ENCODE results near the gene ATP2C1.
A peak's percentile ranks its signal among the peaks of the same experiment; 100 is the strongest.

Gene ATP2C1

DNA sequence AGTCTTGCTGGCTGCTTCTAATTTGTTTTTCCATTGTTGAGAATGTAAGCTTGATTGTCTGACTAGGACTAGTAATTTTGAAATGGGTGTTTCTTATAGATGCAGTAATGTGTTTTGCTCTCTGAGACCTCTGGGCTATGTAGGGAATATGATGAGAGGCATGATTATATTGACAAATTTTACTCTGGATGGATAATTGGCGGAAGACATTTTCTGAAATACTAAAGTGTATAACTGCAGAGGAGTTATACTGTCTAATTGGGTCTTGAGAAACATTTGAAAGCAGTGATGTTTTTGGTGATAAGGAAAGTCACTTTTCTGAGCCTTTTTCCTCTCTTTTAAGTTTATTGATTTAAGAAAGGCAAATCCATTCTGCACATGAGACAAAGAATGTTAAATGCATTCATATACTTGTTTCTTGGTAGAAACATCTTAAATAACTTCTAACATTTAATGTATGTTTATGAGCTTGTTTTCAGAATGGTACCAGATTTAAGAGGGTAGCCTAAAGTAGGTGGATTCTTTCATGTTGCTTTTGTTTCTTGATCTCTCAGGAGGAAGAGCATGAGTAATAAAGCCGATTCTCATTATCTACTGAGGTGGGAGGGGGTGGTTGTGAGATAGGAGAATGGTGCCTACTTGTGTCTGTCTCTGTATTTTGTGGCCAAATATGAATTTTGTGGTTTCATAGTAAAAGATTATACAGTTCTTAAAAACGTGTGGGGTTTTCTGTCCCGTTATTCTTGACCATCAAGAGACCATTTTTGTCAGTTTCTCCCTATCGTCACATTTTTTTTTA, 2.0 kb downstream of the ATP2C1 start:
- no peak for DNase-seq

DNA sequence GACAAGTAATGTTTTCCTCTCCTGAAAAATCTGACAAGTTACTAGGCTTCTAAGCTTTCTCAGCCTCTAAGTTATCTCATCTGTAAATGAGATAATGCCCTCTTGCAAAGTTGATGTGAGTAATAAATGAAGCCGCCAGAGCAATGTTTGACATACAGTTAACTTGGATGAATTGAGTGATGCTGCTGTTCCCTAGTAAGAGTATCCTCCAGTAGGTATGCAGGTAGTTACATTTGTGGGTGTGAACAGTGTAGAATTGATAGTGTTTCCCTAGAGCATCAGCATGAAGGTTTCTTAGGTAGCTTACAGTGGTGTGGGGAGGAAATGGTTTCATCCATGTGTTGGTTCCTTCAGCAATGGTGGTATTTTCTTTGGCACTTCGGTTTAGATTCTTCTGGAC, 3.4 kb downstream of the ATP2C1 start:
- no peak for DNase-seq

DNA sequence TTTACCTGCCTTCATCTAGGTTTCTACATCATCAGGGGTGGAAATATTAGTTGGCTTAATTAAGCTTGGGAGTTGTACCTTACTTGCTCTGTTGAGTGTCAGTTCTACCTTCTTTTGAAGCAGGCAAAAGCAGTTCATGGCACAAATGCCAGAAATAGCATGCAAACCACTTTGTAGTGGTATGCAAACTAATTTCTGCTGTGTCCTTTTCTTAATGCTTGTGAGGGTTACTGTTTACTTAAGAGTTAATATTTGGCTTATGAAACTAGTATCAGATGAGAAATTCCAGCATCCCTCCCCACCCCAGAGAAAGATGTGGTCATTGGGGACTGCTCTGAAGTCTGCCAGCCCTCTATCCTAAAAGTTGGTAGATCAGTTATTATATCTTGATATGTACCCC, 7.1 kb downstream of the ATP2C1 start:
- DNase-seq, result no peak

DNA sequence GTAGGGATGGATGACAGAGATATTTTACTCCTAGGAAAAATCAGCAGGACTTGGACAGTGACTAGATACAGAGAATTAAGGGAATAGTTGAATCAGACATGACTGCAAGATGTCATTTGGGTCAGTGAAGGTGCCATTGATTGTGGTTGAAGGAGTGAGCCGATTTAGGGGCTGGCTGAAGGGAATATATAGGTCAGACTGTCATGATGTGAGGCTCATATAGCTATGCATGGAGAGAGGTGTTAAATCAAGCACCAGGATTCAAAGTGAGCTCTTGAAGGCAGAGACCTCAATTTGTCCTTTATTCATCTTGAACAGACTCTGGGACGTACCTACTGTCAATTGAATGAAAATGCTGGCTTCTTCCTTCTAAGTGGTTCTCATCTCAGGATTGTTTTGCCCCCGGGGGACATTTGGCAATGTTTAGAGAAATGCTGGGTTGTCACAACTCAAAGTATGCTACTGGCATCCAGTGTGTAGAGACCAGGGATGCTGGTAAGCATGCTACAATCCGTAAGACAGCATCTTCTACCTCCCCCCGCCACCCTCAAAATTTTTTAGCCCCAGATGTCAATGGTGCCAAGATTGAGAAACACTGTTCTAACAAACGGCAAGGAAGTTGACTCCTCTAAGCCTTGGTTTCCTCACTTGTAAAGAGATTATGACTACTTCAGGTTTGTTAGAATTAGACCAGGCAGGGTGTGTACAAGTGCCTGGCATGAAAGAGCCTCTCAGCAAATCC, 7.8 kb downstream of the ATP2C1 start:
- no peak for DNase-seq

DNA sequence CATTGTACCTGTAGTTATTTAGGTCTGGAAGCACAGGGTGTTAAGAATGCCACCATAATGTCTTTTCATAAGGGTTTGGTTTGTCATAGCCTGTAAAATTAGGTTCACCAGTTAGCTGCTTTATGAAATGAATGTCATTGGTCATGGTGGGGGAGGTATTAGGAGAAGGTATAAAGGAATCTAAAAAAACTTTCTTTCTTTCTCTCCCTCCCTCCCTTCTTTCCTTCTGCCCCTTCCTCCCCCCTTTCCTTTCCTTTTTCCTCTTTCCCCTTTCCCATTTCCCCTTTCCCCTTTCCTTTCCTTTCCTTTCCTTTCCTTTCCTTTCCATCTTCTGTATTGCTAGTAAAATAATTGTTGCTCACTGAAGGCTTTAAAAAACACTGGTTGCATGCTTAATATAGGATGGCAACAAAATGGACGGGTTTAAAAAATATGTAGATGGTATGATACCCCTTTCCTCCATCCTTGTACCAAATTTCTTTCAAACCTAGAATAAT, 9.6 kb downstream of the ATP2C1 start:
- DNase-seq, result no peak

DNA sequence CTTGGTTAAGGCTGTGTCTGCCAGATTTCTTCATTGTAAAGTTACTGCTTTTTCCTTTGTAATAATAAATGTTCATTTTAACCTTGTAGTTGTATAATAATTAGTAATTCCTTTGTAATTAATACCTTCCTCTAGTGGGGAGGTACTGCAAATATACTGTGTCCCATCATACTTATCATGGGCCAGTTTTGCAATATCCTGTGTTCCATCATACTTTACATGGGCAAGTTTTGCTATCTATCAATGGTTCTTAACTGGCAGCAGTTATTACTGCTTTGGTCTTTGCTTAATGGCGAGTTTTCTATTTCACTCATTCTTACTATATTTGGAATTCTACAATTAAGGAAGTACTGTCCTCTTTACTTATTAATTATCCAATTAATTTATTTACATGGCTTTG, 10.6 kb downstream of the ATP2C1 start:
- DNase-seq, result no peak

DNA sequence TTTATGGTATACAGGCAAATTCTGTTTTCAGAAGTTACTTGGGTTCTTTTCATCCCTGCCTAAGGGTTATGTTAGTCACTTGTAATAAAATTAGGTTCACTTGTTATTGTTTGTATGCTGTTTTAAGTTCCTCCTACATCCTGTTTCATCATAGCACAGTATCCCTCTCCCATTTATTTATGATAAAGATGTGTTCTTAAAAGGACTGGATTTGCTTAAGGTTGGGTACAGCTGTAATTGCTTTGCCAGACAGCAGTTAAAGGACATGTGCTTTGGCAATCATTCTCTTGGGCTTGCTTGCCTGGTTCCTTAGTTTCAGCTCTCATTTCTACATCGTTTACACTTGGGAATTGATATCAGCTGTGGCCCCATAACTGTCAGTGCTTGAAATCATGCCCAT, 11.7 kb downstream of the ATP2C1 start:
- no peak for DNase-seq

DNA sequence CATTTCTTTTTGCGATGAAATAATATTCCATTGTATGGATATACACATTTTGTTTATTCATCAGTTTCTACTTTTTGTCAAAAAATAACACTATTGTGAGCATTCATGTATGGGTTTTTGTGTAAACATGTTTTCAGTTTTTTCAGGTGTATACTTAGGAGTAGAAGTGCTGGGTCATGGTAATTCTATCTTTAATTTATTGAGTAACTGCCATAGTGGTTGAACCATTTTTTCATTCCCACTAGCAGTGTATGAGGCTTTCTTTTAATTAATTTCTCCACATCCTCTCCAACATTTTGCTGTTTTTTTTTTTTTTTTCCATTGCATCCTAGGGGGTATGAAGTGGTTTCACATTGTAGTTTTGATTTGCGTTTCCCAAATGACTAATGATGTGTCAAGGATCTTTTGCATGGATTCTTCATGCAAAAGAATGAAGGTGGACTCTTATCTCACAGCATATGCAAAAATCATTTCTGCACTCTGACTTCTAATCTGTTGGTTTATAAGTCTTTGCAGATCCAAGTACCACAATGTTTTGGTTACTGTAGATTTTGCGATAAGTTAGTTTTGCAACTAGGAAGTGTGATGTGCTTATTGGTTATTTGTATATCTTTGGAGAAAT, 12.6 kb downstream of the ATP2C1 start:
- peak; percentile 66 for DNase-seq

DNA sequence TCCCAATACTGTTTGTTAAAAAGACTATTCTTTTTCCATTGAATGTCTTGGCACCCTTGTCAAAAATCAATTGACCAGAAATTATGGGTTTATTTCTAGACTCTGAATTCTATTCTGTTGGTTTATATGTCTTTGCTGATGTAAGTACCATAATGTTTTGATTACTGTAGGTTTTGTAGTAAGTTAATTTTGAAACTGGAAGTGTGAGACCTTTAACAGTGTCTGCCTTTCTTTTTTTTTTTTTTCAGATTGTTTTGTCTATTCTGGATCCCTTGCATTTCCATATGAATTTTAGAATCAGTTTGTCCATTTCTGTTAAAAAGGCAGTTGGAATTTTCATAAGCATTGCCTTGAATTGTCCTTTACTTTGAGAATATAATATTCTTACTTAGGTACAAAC, 13.6 kb downstream of the ATP2C1 start:
- no peak for DNase-seq

DNA sequence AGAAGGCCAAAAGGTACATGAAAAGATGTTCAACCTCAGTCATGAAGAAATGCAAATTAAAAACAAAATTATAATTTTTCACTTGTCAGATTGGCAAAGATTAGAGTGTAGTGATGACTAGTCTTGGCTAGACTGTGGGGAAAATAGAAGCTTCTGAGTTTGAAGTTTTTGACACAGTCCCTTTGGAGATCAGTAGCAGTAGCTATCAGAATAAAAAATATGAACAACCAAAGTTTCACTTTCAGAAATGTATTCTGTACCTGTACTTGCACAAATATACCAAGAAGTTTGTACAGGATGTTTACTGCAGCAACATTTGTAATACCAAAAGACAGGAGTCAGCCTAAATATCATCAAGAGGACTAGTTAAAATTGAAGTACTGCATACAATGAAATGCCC, 14.1 kb downstream of the ATP2C1 start:
- no peak for DNase-seq

DNA sequence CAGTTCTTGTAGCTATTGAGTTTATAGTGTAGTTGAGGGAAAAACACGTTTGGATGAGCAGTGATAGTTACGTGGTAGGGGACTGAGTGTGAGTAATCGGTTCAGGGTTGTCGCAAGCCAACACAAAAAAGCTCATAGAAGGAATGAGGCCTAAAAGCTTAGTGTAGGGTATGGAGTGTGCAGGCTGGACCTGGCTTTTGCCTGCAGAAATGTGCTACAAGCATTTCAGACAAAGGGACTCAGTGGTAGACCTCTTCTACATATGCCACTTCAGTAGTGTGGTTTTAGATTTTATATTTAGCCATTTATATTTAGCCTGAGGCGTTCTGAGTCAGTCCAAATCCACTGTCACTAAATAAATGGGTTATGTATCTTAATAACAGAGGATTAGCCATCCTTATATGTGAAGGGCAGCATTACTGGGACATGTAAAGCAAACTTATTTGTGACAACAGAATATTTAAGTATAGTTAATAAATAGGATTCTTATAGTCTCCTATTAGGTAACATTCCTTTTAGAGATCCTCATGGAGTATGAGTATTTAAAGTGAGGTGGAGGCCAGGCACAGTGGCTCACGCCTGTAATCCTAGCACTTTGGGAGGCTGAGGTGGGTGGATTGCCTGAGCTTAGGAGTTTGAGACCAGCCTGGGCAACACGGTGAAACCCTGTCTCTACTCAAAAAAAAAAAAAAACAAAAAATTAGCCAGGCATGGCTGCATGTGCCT, 21.8 kb downstream of the ATP2C1 start:
- no peak for DNase-seq

DNA sequence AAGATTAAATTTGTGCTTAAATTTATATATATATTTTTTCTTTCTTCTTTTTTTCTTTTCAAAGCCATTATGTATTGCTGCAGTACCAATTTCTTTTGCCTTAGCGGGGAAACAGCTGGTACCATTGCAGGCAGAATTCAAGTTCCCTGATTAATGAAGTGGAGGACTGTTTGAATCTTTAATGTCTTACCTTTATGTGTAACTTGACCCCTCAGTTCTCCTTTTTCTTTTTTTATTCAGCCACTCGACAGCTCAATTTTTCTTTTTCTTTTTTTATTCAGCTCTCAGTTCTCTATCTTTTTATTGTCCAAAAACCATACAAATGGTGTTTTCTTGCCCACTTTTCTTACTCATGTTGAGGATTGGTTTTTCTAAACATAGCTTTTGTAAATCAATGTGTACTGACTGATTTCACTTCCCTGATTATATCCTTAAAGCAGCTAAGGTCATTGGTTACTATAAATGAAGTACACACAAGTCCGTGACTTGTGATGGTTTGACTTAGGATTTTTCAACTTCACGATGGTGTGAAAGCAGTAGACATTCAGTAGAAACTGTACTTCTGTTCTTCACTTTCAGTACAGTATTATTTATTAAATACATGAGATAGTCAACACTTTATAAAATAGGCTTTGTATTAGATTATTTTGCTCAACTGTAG, 22.8 kb downstream of the ATP2C1 start:
- DNase-seq, result no peak

DNA sequence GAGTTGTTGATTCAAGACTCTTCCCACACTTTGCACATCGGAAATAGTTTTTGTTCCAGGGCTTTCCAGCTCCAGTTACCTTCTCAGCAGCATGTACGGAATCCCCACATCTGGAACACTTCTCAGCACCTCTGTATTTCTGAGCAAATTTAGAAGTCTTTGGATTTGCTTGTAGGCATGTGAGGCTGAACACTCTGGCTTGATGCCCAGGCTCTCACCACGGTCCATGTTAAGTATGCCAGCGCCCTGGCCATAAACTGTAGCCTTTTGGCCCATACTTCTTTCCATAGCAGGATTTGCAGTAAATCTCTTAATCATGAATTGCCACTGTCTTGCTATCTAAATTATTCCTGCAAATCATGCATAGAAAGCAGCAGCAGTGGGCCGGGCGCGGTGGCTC, 24.4 kb downstream of the ATP2C1 start:
- DNase-seq, result no peak

DNA sequence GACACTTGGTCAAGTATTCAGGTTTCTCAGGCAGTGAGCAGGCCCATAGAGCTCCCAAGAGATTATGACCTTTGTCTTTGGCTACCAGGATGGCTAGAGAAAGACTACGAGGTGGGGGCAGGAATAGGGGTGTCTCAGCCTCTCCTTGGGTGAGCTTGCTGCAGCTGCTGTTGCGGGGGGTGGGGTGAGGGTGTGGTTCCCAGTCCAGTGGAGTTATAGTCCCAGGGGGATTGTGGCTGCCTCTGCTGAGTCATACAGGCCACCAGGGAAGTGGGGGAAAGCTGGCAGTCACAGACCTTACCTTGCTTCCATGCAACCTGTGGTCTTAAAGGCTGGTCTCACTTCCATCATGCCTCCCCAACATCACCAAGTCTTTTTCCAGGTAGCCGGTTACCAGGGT, 31.7 kb downstream of the ATP2C1 start:
- DNase-seq, result peak; percentile 77

DNA sequence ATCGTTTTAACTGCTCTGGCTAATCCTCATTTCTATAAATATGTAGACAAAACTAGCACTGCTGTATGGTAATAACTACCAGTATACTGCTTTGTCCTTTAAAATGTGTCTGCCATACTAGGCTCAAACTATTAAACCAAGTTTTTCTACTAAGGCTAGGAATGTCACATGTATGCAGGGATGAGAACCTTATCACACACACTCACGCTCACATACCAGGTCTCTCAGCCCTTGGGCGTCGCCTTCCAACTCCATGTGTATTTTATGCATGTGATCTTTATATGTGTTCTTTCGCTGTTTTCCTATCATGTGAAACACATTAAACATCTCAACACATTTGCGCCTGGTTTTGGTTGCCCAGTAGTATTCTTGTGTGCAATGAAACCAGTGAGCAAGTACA, 32.6 kb downstream of the ATP2C1 start:
- DNase-seq, result no peak

DNA sequence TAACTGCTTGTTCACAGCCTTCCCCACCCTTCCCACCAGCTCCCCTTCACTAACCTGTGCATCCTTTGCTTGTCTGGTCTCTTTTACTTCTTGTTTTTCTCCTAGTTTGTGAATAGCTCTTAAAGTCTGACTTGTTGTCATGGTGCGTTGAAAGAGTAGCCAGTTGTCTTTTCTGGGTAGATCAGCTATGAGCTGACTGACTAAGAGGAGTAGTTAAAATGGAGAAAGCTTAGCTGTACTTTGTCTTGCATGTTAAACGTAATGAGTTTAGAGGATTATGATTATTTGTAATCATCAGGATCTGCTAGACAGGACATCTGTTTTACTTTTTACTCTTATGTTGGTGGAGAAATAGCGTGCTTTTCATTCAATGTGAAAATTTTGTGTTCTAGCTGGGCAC, 35.9 kb downstream of the ATP2C1 start:
- DNase-seq, result no peak

DNA sequence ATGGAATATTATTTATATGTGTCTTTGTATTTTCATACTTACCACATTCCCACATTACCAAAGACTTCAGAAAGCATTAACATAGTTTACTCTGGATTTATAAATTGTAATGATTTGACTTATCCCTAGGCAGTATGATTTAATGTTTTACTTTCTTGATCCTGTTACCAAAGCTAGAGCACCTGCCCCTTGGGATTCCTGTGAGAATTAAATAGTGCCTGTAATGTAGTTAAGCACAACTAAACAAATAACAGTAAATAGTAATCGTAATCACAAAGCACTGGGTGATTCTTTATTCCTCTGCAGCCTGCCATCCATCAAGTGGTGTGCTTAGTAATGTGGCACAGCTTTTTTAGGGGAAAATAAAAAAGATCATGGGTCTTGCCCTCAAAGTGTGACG, 39.1 kb downstream of the ATP2C1 start:
- DNase-seq, result no peak

DNA sequence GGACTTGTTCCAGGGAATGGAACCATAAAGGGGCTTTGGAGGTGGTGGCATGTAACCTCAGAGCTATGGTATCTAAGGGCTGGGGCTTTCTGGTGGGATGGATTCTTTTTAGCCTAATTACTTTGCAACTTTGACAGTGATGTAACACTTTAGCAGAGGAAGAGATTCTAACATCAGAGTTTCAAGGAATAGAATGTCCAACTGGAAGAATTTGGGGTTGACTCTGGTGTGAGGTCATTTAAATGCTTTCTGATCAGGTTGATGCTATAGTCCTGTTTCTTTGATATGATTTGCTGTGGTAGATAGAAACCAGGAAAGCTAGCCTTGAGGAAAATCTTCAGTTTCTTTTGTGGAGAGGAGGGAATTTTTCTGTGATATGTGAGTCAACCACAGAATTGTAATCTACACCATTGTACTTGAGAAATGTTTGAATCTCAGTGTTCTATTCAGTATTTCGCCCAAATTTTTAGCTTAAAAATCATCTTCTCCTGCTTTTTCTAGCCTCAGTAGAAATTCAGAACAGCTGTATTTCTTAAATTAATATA, 40.0 kb downstream of the ATP2C1 start:
- DNase-seq, result peak; percentile 37

DNA sequence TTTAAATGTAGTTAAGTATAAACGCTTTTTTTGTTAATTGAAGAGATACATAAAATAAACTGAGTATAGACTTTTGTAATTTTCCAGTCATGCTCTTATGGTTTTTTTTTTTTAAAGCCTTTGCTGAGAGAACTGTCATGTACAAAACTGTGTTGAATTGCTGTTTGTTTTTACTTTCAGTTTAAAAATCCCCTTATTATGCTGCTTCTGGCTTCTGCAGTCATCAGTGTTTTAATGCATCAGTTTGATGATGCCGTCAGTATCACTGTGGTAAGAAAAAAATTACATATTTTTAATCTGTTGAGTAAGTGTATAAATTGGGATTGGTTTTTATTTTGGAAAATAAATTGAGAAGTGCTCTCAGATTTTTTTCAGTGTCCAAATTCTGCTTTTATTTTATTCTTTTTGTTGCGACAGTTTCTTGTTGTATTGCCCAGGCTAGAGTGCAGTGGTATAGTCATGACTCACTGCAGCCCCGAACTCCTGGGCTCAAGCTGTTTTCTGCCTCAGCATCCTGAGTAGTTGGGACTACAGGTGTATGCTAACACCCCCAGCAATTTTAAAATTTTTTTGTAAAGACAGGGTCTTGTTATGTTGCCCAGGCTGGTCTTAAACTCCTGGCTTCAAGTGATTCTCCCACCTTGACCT, 40.7 kb downstream of the ATP2C1 start:
- no peak for DNase-seq

DNA sequence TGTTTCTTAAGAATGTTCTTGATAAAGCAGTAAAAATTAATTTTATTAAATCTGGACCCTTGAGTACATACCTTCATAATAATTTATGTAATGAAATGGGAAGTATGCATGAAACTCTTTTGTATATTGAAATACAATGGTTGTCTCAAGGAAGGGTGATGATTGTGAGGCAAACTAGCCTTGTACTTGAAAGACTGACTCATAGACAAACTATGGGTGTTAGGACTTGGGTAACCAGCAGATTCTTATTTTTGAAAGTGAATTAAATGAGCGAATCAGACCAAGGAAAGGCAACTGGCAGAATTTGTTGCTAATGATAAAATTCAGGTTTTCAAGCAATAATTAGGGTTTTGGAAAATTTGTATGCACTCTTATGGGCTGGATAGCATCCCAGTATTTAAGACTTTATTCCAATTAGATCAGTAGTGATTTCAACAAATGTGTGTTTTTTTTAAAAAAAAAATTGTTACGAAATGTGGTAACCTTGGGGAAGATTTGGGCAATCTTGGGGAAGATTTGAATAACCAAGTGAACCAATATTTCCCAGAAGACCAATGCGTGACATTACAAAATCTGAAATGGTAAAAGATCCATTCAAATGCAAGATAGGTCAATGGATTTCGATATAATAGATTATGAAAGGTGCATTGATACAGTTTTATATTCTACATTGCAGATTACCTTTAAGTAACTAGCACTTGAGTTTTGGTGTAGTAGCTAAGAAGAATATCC, 42.0 kb downstream of the ATP2C1 start:
- peak; percentile 66 for DNase-seq

DNA sequence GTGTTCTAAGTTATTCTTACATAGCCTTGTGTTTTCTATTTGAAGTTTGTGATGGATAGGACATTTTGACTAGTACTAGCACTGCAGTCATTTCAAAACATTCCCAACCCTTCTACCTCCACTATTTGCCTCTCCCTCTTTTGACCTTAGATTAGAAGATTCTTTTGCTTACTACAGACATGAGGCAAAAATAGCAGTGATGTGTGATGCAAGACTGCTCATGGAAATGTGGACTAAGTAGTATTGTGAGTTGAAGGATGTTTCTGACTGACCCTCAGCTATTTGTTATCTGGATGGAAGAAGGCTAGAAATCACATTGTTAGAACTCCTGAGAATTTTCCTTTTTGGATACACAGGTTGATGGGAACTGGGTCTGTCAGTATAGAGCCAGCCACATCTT, 45.9 kb downstream of the ATP2C1 start:
- no peak for DNase-seq
